Measurements from ENCODE around the gene PDE1C.
"Not testable (repeated sequence)": the region's sequence is repeated elsewhere in the genome, so short reads cannot be mapped to it uniquely, and the experiment has no call there.

The PDE1C gene

GRCh38 chr7:32070406-32071360 is at the start of gene PDE1C:
Gene PDE1C, minus strand, starts transcription at chr7:32070407.
- no peak for DNase-seq (ENCODE audit: low read depth)

GRCh38 chr7:32119790-32120196 is 49.6 kb upstream of the PDE1C start:
- DNase-seq (ENCODE audit: low read depth), result no peak

- no peak for DNase-seq (ENCODE audit: low read depth)
These were observed 47.6 kb upstream of the PDE1C start for GRCh38 chr7:32117837-32118236.

GRCh38 chr7:32116436-32116835 is 46.2 kb upstream of the PDE1C start:
- DNase-seq (ENCODE audit: low read depth), result no peak

GRCh38 chr7:32115831-32116230 is 45.6 kb upstream of the PDE1C start:
- DNase-seq (ENCODE audit: low read depth), result no peak

GRCh38 chr7:32108651-32109050 is 38.4 kb upstream of the PDE1C start:
- DNase-seq (ENCODE audit: low read depth), result no peak

- no peak for DNase-seq (ENCODE audit: low read depth)
These were observed 34.6 kb upstream of the PDE1C start for GRCh38 chr7:32104766-32105165.

- no peak for DNase-seq (ENCODE audit: low read depth)
These were observed 33.2 kb upstream of the PDE1C start for GRCh38 chr7:32103361-32103760.

GRCh38 chr7:32102432-32102873 is 32.2 kb upstream of the PDE1C start:
- DNase-seq (ENCODE audit: low read depth), result no peak

- no peak for DNase-seq (ENCODE audit: low read depth)
These were observed 30.2 kb upstream of the PDE1C start for GRCh38 chr7:32100407-32100907.

GRCh38 chr7:32094516-32094915 is 24.3 kb upstream of the PDE1C start:
- no peak for DNase-seq (ENCODE audit: low read depth)

GRCh38 chr7:32093415-32094408 is 23.5 kb upstream of the PDE1C start:
- DNase-seq (ENCODE audit: low read depth), result no peak

- no peak for DNase-seq (ENCODE audit: low read depth)
These were observed 22.1 kb upstream of the PDE1C start for GRCh38 chr7:32092346-32092745.

- DNase-seq (ENCODE audit: low read depth), result no peak
These were observed 21.5 kb upstream of the PDE1C start for GRCh38 chr7:32091608-32092210.

- no peak for DNase-seq (ENCODE audit: low read depth)
These were observed 19.5 kb upstream of the PDE1C start for GRCh38 chr7:32089678-32090077.

GRCh38 chr7:32089256-32089655 is 19.0 kb upstream of the PDE1C start:
- DNase-seq (ENCODE audit: low read depth), result no peak

GRCh38 chr7:32088451-32088881 is 18.3 kb upstream of the PDE1C start:
- no peak for DNase-seq (ENCODE audit: low read depth)

GRCh38 chr7:32079510-32079909 is 9.3 kb upstream of the PDE1C start:
- DNase-seq (ENCODE audit: low read depth), result no peak

- no peak for DNase-seq (ENCODE audit: low read depth)
These were observed 8.6 kb upstream of the PDE1C start for GRCh38 chr7:32078824-32079223.

- DNase-seq (ENCODE audit: low read depth), result no peak
These were observed 7.6 kb upstream of the PDE1C start for GRCh38 chr7:32077806-32078205.

- not testable (repeated sequence) for DNase-seq (ENCODE audit: low read depth)
These were observed 6.6 kb upstream of the PDE1C start for GRCh38 chr7:32076802-32077201.

GRCh38 chr7:32075612-32076011 is 5.4 kb upstream of the PDE1C start:
- DNase-seq (ENCODE audit: low read depth), result no peak
